ENCODE measurements around the gene MYB. TPM values are rescaled to one million over a fixed set of nuclear protein-coding genes. Genes with fewer than 3 reads are reported as not detected.
A peak's percentile ranks its signal among the peaks of the same experiment; 100 is the strongest.

The MYB gene
- total and polyA plus RNA-seq, 2 of the 8 experiments (the other 6 are each of a cell fraction or from before 2014, with no cell fraction given), result 4.0 to 7.6 TPM

DNA sequence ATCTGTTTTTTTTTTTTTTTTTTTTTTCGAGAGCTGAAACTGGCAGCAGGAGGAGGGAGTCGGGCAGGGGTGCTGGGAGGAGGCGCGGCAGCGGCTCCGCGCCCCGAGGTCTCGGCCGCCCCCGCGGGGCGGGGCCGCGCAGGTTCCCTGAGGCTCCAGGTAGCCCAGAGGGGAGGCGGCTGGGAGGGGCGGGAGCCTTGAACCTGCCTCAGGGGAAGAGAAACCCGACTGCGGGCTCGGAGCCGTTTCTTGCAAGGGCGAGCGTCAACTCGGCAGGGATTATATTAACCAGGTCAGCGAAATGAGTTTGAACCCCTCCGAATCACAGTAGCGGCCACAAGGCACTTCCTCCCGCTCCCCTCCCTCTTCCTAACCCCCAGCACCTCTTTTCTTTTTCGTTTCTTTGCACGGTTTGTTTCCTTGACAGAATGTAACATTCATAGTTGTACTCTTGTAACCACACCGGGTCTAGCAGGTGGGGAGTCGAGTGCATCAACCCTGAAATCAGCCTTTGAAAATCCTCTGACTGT is 2.0 kb downstream of the MYB start:
- Histone ChIP-seq H3K79me2 (ENCODE audit: control insufficient read depth in 1 of 2, insufficient read depth in 2 of 2, low read length in 2 of 2) (peaks cover 0 to 16% of the 10 kb centered on the region in 2 experiments; a peak in 2 of 4 replicates), H3K56ac (replicated peaks; ENCODE audit: insufficient read length, low read depth, low read length) (no peak overlapping the region), H2BK5ac (ENCODE audit: low read depth, low read length) (no peak overlapping the region), H3K4ac (replicated peaks; ENCODE audit: insufficient read length, low read depth, low read length) (no peak overlapping the region), H4K5ac (ENCODE audit: insufficient read length, low read depth, low read length) (no peak overlapping the region), H2AK5ac (ENCODE audit: low read depth, low read length) (no peak overlapping the region), H4K20me1 (replicated peaks in 1 of 2; ENCODE audit: control insufficient read depth in 1 of 2, insufficient read depth in 2 of 2, low read length in 2 of 2) (peaks cover 0 to 1% of the 10 kb centered on the region in 2 experiments), H3K23me2 (ENCODE audit: low read depth, low read length) (peaks cover 26% of the 10 kb centered on the region), H2AFZ (ENCODE audit: low read length) (no peak overlapping the region), H2BK120ac (replicated peaks; ENCODE audit: low read depth, low read length) (no peak overlapping the region), H4K8ac (ENCODE audit: extremely low read depth, insufficient read depth, low read length) (no peak overlapping the region), H3K4me2 (ENCODE audit: insufficient read depth in 1 of 2, low read depth in 2 of 2, low read length in 2 of 2) (peak overlapping the region; percentile 89 to 93), H3K23ac (ENCODE audit: insufficient read length) (no peak overlapping the region), H2BK15ac (ENCODE audit: low read length) (no peak overlapping the region), H2BK20ac (ENCODE audit: low read length) (no peak overlapping the region), H2BK12ac (ENCODE audit: low read depth, low read length) (no peak overlapping the region), H3K27me3 (replicated peaks in 1 of 4; ENCODE audit: control insufficient read depth in 3 of 4, extremely low read depth in 1 of 4, insufficient read depth in 3 of 4, low read length in 3 of 4) (peaks cover 0 to 26% (median 18%) of the 10 kb centered on the region in 4 experiments; a peak in 6 of 7 replicates), H3K14ac (ENCODE audit: insufficient read length) (no peak overlapping the region), H3K18ac (ENCODE audit: extremely low read depth, low read length) (peak overlapping the region; percentile 63; the same call in 1 of the 2 replicates), H3K27ac (ENCODE audit: low read depth, low read length) (no peak overlapping the region), H3K36me3 (ENCODE audit: control insufficient read depth in 2 of 4, insufficient read depth in 4 of 4, low read length in 3 of 4) (peaks cover 0 to 13% (median 4%) of the 10 kb centered on the region in 4 experiments; a peak in 4 of 8 replicates), H3K4me1 (replicated peaks in 1 of 4; ENCODE audit: control insufficient read depth in 3 of 4, insufficient read depth in 4 of 4, low read length in 3 of 4) (peaks cover 0 to 7% (median 2%) of the 10 kb centered on the region in 4 experiments; a peak in 2 of 7 replicates), H3K9ac (replicated peaks in 1 of 4; ENCODE audit: extremely low read depth in 1 of 4, low read depth in 3 of 4, low read length in 3 of 4) (peak overlapping the region in 2 of 4 experiments; percentile 38 to 51; a peak in 2 of 7 replicates), H3K79me1 (ENCODE audit: low read depth, low read length) (peaks cover 2% of the 10 kb centered on the region; the same call in 1 of the 2 replicates), H3K9me3 (ENCODE audit: insufficient read depth in 2 of 2, low read depth in 1 of 2, low read length in 1 of 2) (no peaks in the 10 kb centered on the region), H3K4me3 (ENCODE audit: extremely low read depth in 1 of 4, insufficient read depth in 2 of 4, low read depth in 3 of 4, low read length in 4 of 4) (peak overlapping the region; percentile 62 to 86 (median 76)), H4K91ac (replicated peaks; ENCODE audit: insufficient read length, low read length) (no peak overlapping the region)
- FAIRE-seq, result no peak
- DNase-seq (ENCODE audit: low read depth in 1 of 2, low spot score in 2 of 2), result peak in 1 of 2 experiments; percentile 74
- WGBS, 2 experiments (ENCODE audit: extremely low coverage in 1 of 2, insufficient coverage in 1 of 2, insufficient read length in 1 of 2, insufficient replicate concordance in 2 of 2, low coverage in 1 of 2, low lambda C conversion rate in 2 of 2, missing lambda C conversion rate in 1 of 2), result 1% methylated on average over 23 of the region's 32 CpGs; no CpG with 5 or more reads in 1 of the 2 experiments
- POLR2A ChIA-PET (ENCODE audit: partially characterized antibody), result interaction anchor here (0.7 to 3.0 kb wide), 3 partner anchors 39 to 1106 kb away, joined by 3 to 10 read pairs (median 4); partner anchors contain the start of gene BCLAF1
- CTCF ChIA-PET (ENCODE audit: partially characterized antibody), result interaction anchor here (0.8 to 2.2 kb wide), 13 partner anchors 8 to 88 kb away, joined by 3 to 10 read pairs (median 3); no protein-coding TSS in a partner anchor
- TF ChIP-seq SIN3A (conservative IDR thresholded peaks at IDR 0.05 in 1 of 2, IDR thresholded peaks at IDR 0.05 in 1 of 2; ENCODE audit: low read depth in 1 of 2, low read length in 2 of 2) (peak in 1 of 2 experiments; percentile 23; a peak in 2 of 4 replicates), GABPA (IDR thresholded peaks at IDR 0.05; ENCODE audit: borderline replicate concordance, insufficient read depth, low read length) (no peak), MAFK (IDR thresholded peaks at IDR 0.05; ENCODE audit: low read depth, low read length) (no peak), FOSL1 (IDR thresholded peaks at IDR 0.05; ENCODE audit: insufficient read depth, low read depth, low read length) (no peak), NRF1 (IDR thresholded peaks at IDR 0.05; ENCODE audit: low read depth, low read length) (no peak), TCF12 (IDR thresholded peaks at IDR 0.05; ENCODE audit: low read depth, low read length) (no peak), JUND (IDR thresholded peaks at IDR 0.05; ENCODE audit: low read length) (0 out of 2 replicates have a peak, but pooled peaks have one; percentile 13), USF2 (IDR thresholded peaks at IDR 0.05; ENCODE audit: low read length) (no peak), SP4 (IDR thresholded peaks at IDR 0.05; ENCODE audit: low read length) (no peak), CEBPB (IDR thresholded peaks at IDR 0.05; ENCODE audit: low read depth, low read length) (no peak), TAF1 (IDR thresholded peaks at IDR 0.05; ENCODE audit: low read depth, low read length) (no peak)

All from H1 (cell line).